ENCODE data around the gene UST.

GRCh38 chr6:149031201-149031858 is 284.5 kb downstream of the UST start:
- TF ChIP-seq CTCF (conservative IDR thresholded peaks at IDR 0.05; ENCODE audit: low read length), result no peak
- TF ChIP-seq EZH2phosphoT487 (IDR thresholded peaks at IDR 0.05; ENCODE audit: borderline replicate concordance), result no peak

Measured in Loucy (cell line).